ENCODE results near the gene MPO. TPM values are rescaled to one million over a fixed set of nuclear protein-coding genes. Genes with fewer than 3 reads are reported as not detected.

Gene MPO
- total and polyA plus RNA-seq, 9 of the 15 experiments (the other 6 are each of a cell fraction or from before 2014, with no cell fraction given): 0.04 to 0.47 (median 0.39) TPM; not detected in 6

DNA sequence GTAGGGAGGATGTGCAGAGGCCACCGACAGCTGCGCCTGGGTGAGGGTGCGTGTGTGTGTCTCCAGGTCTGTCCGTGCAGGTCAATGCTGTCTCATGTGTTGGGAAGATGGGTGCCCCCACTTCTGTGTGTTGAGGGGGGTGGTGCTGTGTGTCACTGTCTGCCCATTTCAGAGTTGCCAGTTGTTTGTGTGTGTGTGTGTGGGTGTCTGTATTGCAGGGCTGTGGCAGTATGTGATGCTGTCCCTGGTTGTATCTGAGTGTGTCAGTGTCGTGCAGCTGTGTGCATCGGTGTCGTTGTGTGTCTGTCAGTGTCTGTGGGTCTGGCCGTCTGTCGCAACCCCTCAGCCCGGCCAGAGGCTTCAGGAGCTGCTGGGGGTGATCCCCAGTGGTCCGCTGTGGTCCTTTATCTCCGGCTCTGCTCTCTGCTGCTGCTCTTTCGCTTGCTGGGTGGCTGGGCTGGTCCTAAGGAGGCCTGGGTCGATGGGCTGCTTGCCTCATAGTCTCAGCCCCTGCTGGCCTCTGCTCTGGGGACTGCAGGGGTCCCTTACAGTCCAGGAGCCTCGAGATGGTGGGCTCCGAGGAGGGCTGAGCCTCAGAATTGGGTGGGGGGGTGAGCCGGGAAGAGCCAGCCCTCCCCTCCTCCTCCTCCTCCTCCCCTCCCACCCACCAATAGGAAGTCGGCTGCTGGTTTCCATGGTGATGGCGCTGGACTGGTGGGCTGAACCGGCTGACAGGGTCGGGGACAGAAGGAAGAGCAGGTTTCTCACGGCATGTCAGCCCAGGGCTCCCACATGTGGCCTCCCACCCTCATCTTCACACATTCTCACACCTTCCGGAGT, 47.7 kb upstream of the MPO start, which contains the start of gene TSPOAP1 (continued):
- TF ChIP-seq, protein P1, sequence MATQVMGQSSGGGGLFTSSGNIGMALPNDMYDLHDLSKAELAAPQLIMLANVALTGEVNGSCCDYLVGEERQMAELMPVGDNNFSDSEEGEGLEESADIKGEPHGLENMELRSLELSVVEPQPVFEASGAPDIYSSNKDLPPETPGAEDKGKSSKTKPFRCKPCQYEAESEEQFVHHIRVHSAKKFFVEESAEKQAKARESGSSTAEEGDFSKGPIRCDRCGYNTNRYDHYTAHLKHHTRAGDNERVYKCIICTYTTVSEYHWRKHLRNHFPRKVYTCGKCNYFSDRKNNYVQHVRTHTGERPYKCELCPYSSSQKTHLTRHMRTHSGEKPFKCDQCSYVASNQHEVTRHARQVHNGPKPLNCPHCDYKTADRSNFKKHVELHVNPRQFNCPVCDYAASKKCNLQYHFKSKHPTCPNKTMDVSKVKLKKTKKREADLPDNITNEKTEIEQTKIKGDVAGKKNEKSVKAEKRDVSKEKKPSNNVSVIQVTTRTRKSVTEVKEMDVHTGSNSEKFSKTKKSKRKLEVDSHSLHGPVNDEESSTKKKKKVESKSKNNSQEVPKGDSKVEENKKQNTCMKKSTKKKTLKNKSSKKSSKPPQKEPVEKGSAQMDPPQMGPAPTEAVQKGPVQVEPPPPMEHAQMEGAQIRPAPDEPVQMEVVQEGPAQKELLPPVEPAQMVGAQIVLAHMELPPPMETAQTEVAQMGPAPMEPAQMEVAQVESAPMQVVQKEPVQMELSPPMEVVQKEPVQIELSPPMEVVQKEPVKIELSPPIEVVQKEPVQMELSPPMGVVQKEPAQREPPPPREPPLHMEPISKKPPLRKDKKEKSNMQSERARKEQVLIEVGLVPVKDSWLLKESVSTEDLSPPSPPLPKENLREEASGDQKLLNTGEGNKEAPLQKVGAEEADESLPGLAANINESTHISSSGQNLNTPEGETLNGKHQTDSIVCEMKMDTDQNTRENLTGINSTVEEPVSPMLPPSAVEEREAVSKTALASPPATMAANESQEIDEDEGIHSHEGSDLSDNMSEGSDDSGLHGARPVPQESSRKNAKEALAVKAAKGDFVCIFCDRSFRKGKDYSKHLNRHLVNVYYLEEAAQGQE (IDR thresholded peaks at IDR 0.05; ENCODE audit: borderline replicate concordance): peak; percentile 4; the same call in 1 of the 2 replicates
- TF ChIP-seq, protein P1 (CRISPR knock-in tag; IDR thresholded peaks at IDR 0.05; ENCODE audit: low read depth): peak; percentile 82; the same call in 1 of the 2 replicates
- TF ChIP-seq NCOR1 (IDR thresholded peaks at IDR 0.05) (peak; percentile 61), EZH2 (IDR thresholded peaks at IDR 0.05; ENCODE audit: borderline replicate concordance, low read depth, low read length) (no peak), ZNF316 (IDR thresholded peaks at IDR 0.05) (peak; percentile 26; the same call in 1 of the 2 replicates), ZNF766 (CRISPR knock-in tag; conservative IDR thresholded peaks at IDR 0.05) (no peak; the same call in 1 of the 2 replicates), ZNF696 (CRISPR knock-in tag; conservative IDR thresholded peaks at IDR 0.05) (peak; percentile 71; the same call in 1 of the 2 replicates), DNMT1 (IDR thresholded peaks at IDR 0.05) (peak; percentile 99), KAT7 (CRISPR knock-in tag; IDR thresholded peaks at IDR 0.05; ENCODE audit: borderline replicate concordance) (no peak), ZNF431 (CRISPR knock-in tag; IDR thresholded peaks at IDR 0.05) (peak; percentile 79; the same call in 1 of the 2 replicates)
- TF ChIP-seq, protein P2, sequence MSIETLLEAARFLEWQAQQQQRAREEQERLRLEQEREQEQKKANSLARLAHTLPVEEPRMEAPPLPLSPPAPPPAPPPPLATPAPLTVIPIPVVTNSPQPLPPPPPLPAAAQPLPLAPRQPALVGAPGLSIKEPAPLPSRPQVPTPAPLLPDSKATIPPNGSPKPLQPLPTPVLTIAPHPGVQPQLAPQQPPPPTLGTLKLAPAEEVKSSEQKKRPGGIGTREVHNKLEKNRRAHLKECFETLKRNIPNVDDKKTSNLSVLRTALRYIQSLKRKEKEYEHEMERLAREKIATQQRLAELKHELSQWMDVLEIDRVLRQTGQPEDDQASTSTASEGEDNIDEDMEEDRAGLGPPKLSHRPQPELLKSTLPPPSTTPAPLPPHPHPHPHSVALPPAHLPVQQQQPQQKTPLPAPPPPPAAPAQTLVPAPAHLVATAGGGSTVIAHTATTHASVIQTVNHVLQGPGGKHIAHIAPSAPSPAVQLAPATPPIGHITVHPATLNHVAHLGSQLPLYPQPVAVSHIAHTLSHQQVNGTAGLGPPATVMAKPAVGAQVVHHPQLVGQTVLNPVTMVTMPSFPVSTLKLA (conservative IDR thresholded peaks at IDR 0.05): no peak; a peak in 1 of 4 replicates
- TF ChIP-seq, protein P3, sequence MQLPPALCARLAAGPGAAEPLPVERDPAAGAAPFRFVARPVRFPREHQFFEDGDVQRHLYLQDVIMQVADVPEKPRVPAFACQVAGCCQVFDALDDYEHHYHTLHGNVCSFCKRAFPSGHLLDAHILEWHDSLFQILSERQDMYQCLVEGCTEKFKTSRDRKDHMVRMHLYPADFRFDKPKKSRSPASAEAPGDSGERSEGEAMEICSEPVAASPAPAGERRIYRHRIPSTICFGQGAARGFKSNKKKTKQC (CRISPR knock-in tag; IDR thresholded peaks at IDR 0.05): no peak
- TF ChIP-seq, protein P4, sequence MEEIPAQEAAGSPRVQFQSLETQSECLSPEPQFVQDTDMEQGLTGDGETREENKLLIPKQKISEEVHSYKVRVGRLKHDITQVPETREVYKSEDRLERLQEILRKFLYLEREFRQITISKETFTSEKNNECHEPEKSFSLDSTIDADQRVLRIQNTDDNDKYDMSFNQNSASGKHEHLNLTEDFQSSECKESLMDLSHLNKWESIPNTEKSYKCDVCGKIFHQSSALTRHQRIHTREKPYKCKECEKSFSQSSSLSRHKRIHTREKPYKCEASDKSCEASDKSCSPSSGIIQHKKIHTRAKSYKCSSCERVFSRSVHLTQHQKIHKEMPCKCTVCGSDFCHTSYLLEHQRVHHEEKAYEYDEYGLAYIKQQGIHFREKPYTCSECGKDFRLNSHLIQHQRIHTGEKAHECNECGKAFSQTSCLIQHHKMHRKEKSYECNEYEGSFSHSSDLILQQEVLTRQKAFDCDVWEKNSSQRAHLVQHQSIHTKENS (CRISPR knock-in tag; IDR thresholded peaks at IDR 0.05): peak; percentile 63; the same call in 1 of the 2 replicates
- TF ChIP-seq, protein P5, sequence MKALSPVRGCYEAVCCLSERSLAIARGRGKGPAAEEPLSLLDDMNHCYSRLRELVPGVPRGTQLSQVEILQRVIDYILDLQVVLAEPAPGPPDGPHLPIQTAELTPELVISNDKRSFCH (CRISPR knock-in tag; IDR thresholded peaks at IDR 0.05): no peak
- TF ChIP-seq, protein P5 (tag; IDR thresholded peaks at IDR 0.05): peak; percentile 11; the same call in 1 of the 2 replicates
